ENCODE measurements around the gene ACER1.

DNA sequence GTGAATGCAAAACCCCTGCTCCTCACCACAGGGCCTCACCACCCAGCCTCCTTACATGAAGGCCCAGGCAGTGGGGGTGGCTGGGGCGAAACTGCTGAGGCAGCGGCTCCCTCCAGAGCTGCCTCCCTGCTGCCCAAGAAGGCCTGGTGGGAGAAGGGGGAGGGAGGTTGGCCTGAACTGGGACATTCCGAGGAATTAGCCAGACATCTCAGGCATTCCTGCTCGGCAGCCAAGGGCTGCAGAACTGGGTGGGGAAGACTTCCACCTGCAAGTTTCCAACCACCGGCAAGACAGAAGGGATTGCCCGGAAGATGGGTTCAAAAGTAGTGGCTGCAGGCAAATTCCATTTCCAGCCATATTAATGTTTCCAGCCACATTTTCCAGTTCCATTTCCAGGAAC is 44.6 kb upstream of the ACER1 start:
- TF ChIP-seq, protein P1, sequence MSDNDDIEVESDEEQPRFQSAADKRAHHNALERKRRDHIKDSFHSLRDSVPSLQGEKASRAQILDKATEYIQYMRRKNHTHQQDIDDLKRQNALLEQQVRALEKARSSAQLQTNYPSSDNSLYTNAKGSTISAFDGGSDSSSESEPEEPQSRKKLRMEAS (IDR thresholded peaks at IDR 0.05) = no peak
- TF ChIP-seq, protein P2, sequence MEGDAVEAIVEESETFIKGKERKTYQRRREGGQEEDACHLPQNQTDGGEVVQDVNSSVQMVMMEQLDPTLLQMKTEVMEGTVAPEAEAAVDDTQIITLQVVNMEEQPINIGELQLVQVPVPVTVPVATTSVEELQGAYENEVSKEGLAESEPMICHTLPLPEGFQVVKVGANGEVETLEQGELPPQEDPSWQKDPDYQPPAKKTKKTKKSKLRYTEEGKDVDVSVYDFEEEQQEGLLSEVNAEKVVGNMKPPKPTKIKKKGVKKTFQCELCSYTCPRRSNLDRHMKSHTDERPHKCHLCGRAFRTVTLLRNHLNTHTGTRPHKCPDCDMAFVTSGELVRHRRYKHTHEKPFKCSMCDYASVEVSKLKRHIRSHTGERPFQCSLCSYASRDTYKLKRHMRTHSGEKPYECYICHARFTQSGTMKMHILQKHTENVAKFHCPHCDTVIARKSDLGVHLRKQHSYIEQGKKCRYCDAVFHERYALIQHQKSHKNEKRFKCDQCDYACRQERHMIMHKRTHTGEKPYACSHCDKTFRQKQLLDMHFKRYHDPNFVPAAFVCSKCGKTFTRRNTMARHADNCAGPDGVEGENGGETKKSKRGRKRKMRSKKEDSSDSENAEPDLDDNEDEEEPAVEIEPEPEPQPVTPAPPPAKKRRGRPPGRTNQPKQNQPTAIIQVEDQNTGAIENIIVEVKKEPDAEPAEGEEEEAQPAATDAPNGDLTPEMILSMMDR (IDR thresholded peaks at IDR 0.05; ENCODE audit: low read depth, low read length, missing input control) = no peak
- TF ChIP-seq, protein P3, sequence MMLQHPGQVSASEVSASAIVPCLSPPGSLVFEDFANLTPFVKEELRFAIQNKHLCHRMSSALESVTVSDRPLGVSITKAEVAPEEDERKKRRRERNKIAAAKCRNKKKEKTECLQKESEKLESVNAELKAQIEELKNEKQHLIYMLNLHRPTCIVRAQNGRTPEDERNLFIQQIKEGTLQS (IDR thresholded peaks at IDR 0.05) = no peak
- TF ChIP-seq EGR1 (IDR thresholded peaks at IDR 0.05; ENCODE audit: low read depth in 2 of 2) (no peak), JUND (IDR thresholded peaks at IDR 0.05) (no peak)

Data from liver (tissue), 3 donors.